Hepatocyte (in vitro differentiated cells): ENCODE measurements around the gene CKAP5. TPM values are rescaled to one million over a fixed set of nuclear protein-coding genes. Genes with fewer than 3 reads are reported as not detected.

Source experiments
- DNase-seq: peaks from one replicate; pipeline ENCODE4 v3.0.0-alpha.2; 2016; ENCODE audit warnings: low spot score
- H2AFZ ChIP-seq: fragments of 200-600 bp; sonication (generic); 2 replicates; pipeline ENCODE4 v1.6.0; 2016; ENCODE audit warnings: antibody characterized with exemption, mild to moderate bottlenecking
- H3K27ac ChIP-seq: fragments of 200-600 bp; sonication (generic); 2 replicates; pipeline ENCODE4 v1.5.1; 2016; ENCODE audit warnings: mild to moderate bottlenecking
- H3K27me3 ChIP-seq: fragments of 200-600 bp; sonication (generic); 2 replicates; pipeline ENCODE4 v1.6.1; 2016
- H3K36me3 ChIP-seq: fragments of 200-600 bp; sonication (generic); replicated peaks from 2 replicates; pipeline ENCODE4 v1.5.1; 2016; ENCODE audit warnings: low read depth; ENCODE audit not compliant: insufficient read depth
- H3K4me1 ChIP-seq: fragments of 200-600 bp; sonication (generic); 2 replicates; pipeline ENCODE4 v1.5.1; 2016; ENCODE audit warnings: mild to moderate bottlenecking, moderate library complexity; ENCODE audit not compliant: insufficient read depth
- H3K4me2 ChIP-seq: fragments of 200-600 bp; sonication (generic); 2 replicates; pipeline ENCODE4 v1.6.0; 2016
- H3K4me3 ChIP-seq: fragments of 200-600 bp; sonication (generic); 2 replicates; pipeline ENCODE4 v1.5.1; 2016; ENCODE audit warnings: mild to moderate bottlenecking
- H3K79me2 ChIP-seq: fragments of 200-600 bp; sonication (generic); 2 replicates; pipeline ENCODE4 v1.6.0; 2017; ENCODE audit warnings: mild to moderate bottlenecking
- H3K9me2 ChIP-seq: fragments of 200-600 bp; sonication (generic); replicated peaks from 2 replicates; pipeline ENCODE4 v1.6.0; 2017; ENCODE audit warnings: mild to moderate bottlenecking; ENCODE audit not compliant: insufficient read depth
- H3K9me3 ChIP-seq: fragments of 200-600 bp; sonication (generic); 2 replicates; pipeline ENCODE4 v1.5.1; 2016; ENCODE audit warnings: low read depth, mild to moderate bottlenecking
- H4K20me1 ChIP-seq: fragments of 200-600 bp; sonication (generic); 2 replicates; pipeline ENCODE4 v1.6.0; 2016; ENCODE audit warnings: mild to moderate bottlenecking; ENCODE audit not compliant: insufficient read depth, poor library complexity, severe bottlenecking
- CTCF ChIP-seq: fragments of 200-600 bp; sonication (generic); IDR thresholded peaks from 2 replicates; pipeline ENCODE4 v1.5.1; 2016; ENCODE audit warnings: antibody characterized with exemption, mild to moderate bottlenecking; ENCODE audit not compliant: poor library complexity
- EZH2 ChIP-seq: fragments of 200-600 bp; sonication (generic); IDR thresholded peaks from 2 replicates; pipeline ENCODE4 v1.6.1; 2016; ENCODE audit warnings: antibody characterized with exemption, mild to moderate bottlenecking, borderline replicate concordance
- EZH2phosphoT487 ChIP-seq: fragments of 200-600 bp; sonication (generic); IDR thresholded peaks from one replicate; pipeline ENCODE4 v1.6.1; 2018; ENCODE audit warnings: antibody characterized with exemption, mild to moderate bottlenecking, low read depth, moderate library complexity; ENCODE audit not compliant: unreplicated experiment, severe bottlenecking
- WGBS: methylation state at CpG from one replicate; pipeline ENCODE4 v1.1.6; 2016; ENCODE audit warnings: low lambda C conversion rate; ENCODE audit errors: missing lambda C conversion rate; 5-methylcytosine and 5-hydroxymethylcytosine counted together
- polyA plus RNA-seq: library from polyadenylated mRNA; unstranded; fragments of >200 nt; fragmentation: Nextera tagmentation; extraction: Ambion mirVana; gene quantifications from 2 replicates; pipeline ENCODE4 v1.2.1, GENCODE V29; 2016
- total RNA-seq: library from RNA; depleted of rRNA; stranded (reverse); fragments of >200 nt; gene quantifications from 2 replicates; pipeline ENCODE4 v1.2.3, GENCODE V29; 2014

The CKAP5 gene
- total and polyA plus RNA-seq, 2 experiments from 2014 or later = 23.7 to 53.3 TPM

GRCh38 chr11:46874586-46874985 lies 28.5 kb upstream of the CKAP5 start:
- no peak overlapping the region for H3K27ac ChIP-seq
- H3K36me3 ChIP-seq = no peaks in the 10 kb centered on the region
- H3K79me2 ChIP-seq = no peaks in the 10 kb centered on the region
- no peak overlapping the region for H2AFZ ChIP-seq
- 93% methylated on average over 6 of the region's 6 CpGs for WGBS
- no peaks in the 10 kb centered on the region for H3K4me1 ChIP-seq
- H3K27me3 ChIP-seq = no peaks in the 10 kb centered on the region
- H3K4me2 ChIP-seq = no peak overlapping the region
- H3K9me3 ChIP-seq = no peaks in the 10 kb centered on the region
- no peaks in the 10 kb centered on the region for H3K9me2 ChIP-seq
- TF ChIP-seq CTCF (no peak), EZH2 (no peak), EZH2phosphoT487 (no peak)
- H3K4me3 ChIP-seq = no peak overlapping the region
- no peak for DNase-seq
- H4K20me1 ChIP-seq = no peaks in the 10 kb centered on the region

- H4K20me1 ChIP-seq = no peaks in the 10 kb centered on the region
- no peak for DNase-seq
- H2AFZ ChIP-seq = no peak overlapping the region
- no peak overlapping the region for H3K4me2 ChIP-seq
- no peaks in the 10 kb centered on the region for H3K36me3 ChIP-seq
- H3K79me2 ChIP-seq = no peaks in the 10 kb centered on the region
- H3K27ac ChIP-seq = no peak overlapping the region
- H3K9me2 ChIP-seq = no peaks in the 10 kb centered on the region
- no peaks in the 10 kb centered on the region for H3K9me3 ChIP-seq
- WGBS = 92% methylated on average over 6 of the region's 6 CpGs
- H3K27me3 ChIP-seq = no peaks in the 10 kb centered on the region
- no peak for TF ChIP-seq EZH2phosphoT487
- no peak for TF ChIP-seq CTCF
- TF ChIP-seq EZH2 = no peak
- no peaks in the 10 kb centered on the region for H3K4me1 ChIP-seq
- no peak overlapping the region for H3K4me3 ChIP-seq
Measured at GRCh38 chr11:46868912-46869311, 22.8 kb upstream of the CKAP5 start.

- no peaks in the 10 kb centered on the region for H3K4me1 ChIP-seq
- H3K9me3 ChIP-seq = no peaks in the 10 kb centered on the region
- WGBS = 90% methylated on average over 2 of the region's 2 CpGs
- H4K20me1 ChIP-seq = no peaks in the 10 kb centered on the region
- no peak overlapping the region for H2AFZ ChIP-seq
- no peaks in the 10 kb centered on the region for H3K36me3 ChIP-seq
- no peak overlapping the region for H3K4me2 ChIP-seq
- no peak overlapping the region for H3K27ac ChIP-seq
- H3K27me3 ChIP-seq = no peaks in the 10 kb centered on the region
- H3K9me2 ChIP-seq = no peaks in the 10 kb centered on the region
- TF ChIP-seq EZH2 (no peak), CTCF (no peak), EZH2phosphoT487 (no peak)
- H3K4me3 ChIP-seq = no peak overlapping the region
- H3K79me2 ChIP-seq = no peaks in the 10 kb centered on the region
- no peak for DNase-seq
Measured at GRCh38 chr11:46865340-46865739, 19.3 kb upstream of the CKAP5 start.

GRCh38 chr11:46860218-46860617 lies 14.1 kb upstream of the CKAP5 start:
- 96% methylated on average over 4 of the region's 4 CpGs for WGBS
- H3K4me1 ChIP-seq = no peaks in the 10 kb centered on the region
- H3K79me2 ChIP-seq = no peaks in the 10 kb centered on the region
- no peak for DNase-seq
- H3K9me3 ChIP-seq = no peaks in the 10 kb centered on the region
- TF ChIP-seq EZH2phosphoT487 (no peak), CTCF (no peak), EZH2 (no peak)
- H4K20me1 ChIP-seq = no peaks in the 10 kb centered on the region
- no peak overlapping the region for H2AFZ ChIP-seq
- no peak overlapping the region for H3K27ac ChIP-seq
- H3K9me2 ChIP-seq = no peaks in the 10 kb centered on the region
- no peaks in the 10 kb centered on the region for H3K27me3 ChIP-seq
- no peak overlapping the region for H3K4me2 ChIP-seq
- no peak overlapping the region for H3K4me3 ChIP-seq
- no peaks in the 10 kb centered on the region for H3K36me3 ChIP-seq
